NCI-H446 (cell line): ENCODE results near the gene PLA2G4E.

Experiments used
- DNase-seq, 2 experiments: peaks; one replicate each; lab custom pipeline; 2025; lab: John Stamatoyannopoulos, UW

The PLA2G4E gene

GRCh38 chr15:42021593-42021992 is 751 bp upstream of the PLA2G4E start:
- DNase-seq: no peak

GRCh38 chr15:42018306-42019224 is 2.3 kb downstream of the PLA2G4E start:
- DNase-seq: no peak

- DNase-seq: no peak
These were observed 3.9 kb downstream of the PLA2G4E start for GRCh38 chr15:42016971-42017370.

GRCh38 chr15:42014406-42014805 is 6.4 kb downstream of the PLA2G4E start:
- DNase-seq: no peak

- DNase-seq: no peak
These were observed 7.8 kb downstream of the PLA2G4E start for GRCh38 chr15:42012928-42013482.

GRCh38 chr15:42012241-42012640 is 8.6 kb downstream of the PLA2G4E start:
- no peak for DNase-seq

- DNase-seq: no peak
These were observed 9.8 kb downstream of the PLA2G4E start for GRCh38 chr15:42011074-42011473.

- DNase-seq: no peak
These were observed 10.4 kb downstream of the PLA2G4E start for GRCh38 chr15:42010434-42010833.

GRCh38 chr15:42009474-42009873 is 11.4 kb downstream of the PLA2G4E start:
- DNase-seq: no peak

- no peak for DNase-seq
These were observed 11.8 kb downstream of the PLA2G4E start for GRCh38 chr15:42009022-42009421.

GRCh38 chr15:42007386-42007785 is 13.5 kb downstream of the PLA2G4E start:
- no peak for DNase-seq

GRCh38 chr15:42002333-42002732 is 18.5 kb downstream of the PLA2G4E start:
- DNase-seq: no peak

GRCh38 chr15:42001236-42001635 is 19.6 kb downstream of the PLA2G4E start:
- DNase-seq: no peak

- no peak for DNase-seq
These were observed 21.3 kb downstream of the PLA2G4E start for GRCh38 chr15:41999290-42000285.

- DNase-seq: no peak
These were observed 23.0 kb downstream of the PLA2G4E start for GRCh38 chr15:41997845-41998244.

GRCh38 chr15:41996921-41997592 is 23.8 kb downstream of the PLA2G4E start:
- DNase-seq: no peak

- no peak for DNase-seq
These were observed 24.5 kb downstream of the PLA2G4E start for GRCh38 chr15:41996376-41996775.

- no peak for DNase-seq
These were observed 25.4 kb downstream of the PLA2G4E start for GRCh38 chr15:41995476-41995855.

GRCh38 chr15:41994772-41995475 is 25.9 kb downstream of the PLA2G4E start:
- no peak for DNase-seq

- DNase-seq: no peak
These were observed 26.6 kb downstream of the PLA2G4E start for GRCh38 chr15:41994171-41994650.
